Tongue (tissue), 2 donors: Measurements from ENCODE around the gene ARHGAP25. TPM values are rescaled to one million over a fixed set of nuclear protein-coding genes. Genes with fewer than 3 reads are reported as not detected.

Experiments
- DNase-seq: peaks from one replicate; pipeline ENCODE4 v3.0.0-alpha.2; 2015
- total RNA-seq: library from RNA; depleted of rRNA; stranded (reverse); fragments of >200 nt; gene quantifications from one replicate; pipeline ENCODE4 v1.2.3, GENCODE V29; 2014

The ARHGAP25 gene
- total RNA-seq, 1 donor from 2014 or later, result 5.4 TPM

DNA sequence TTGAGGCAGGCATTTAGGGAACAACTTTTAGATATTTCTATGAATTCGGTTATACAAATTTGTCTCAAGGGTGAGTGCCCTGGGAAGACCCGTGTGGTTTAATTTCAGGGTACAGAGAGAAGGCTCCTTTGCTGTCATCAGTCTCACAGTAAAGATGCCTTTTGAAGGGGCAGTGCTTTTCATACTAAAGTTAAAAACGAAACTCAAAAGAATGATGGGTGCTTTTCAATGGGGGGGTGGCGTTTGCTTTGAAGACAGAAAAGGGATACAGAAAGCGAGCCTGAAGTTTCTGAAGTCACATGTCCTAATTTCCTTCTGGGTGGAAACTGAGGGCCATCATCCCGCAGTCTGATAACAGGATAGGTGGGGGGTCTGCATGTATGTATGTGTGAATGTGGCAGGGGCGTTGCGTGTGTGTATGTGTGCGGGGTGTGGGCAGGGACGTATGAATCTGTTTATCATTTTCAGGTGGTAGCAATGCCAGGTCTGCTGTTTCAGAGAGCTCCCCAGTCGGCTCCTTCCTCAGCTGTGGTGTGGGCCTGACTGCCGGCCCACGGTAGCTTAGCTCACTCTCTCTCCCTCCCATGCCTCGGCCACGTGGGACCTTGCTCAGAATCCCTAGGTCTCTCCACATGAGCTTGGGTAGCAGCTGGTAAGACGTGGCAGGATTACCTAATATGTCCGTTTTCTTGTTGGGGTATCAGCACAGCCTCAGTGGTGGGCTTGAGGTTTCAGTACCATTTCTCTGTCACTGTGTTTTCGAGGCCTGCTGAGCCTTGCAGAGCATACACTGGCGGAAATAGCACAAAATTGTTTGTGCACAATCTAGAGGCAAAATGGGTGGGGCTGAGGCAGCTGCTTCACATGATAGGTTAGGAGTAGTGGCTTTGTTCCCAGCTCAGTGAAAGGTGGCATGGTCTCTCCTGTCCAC, 32.7 kb downstream of the ARHGAP25 start:
- DNase-seq, result peak; percentile 8

- no peak for DNase-seq
Observed at GRCh38 chr2:68767996-68768395, 33.4 kb downstream of the ARHGAP25 start.

GRCh38 chr2:68768461-68768860, 33.9 kb downstream of the ARHGAP25 start:
- DNase-seq, result no peak

DNA sequence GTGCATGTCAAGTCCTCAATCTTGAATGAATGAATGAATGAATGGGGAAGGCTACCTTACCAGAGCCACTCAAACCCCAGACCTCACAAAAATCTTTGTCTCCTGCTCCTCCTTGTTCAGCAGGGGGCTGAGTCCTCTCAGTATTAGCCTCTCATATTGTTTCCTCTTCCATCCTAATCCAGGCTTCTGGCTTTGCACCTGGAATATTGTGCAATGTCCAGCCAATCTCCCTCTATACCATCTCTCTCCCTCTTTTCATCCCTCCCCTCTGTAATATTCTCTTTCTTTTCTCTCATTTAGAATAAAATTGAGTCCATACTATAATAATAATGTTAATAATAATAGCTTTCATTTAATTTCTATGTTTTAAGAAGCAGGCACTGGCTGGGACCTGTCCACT, 34.3 kb downstream of the ARHGAP25 start:
- DNase-seq, result no peak

GRCh38 chr2:68769586-68770270, 35.1 kb downstream of the ARHGAP25 start:
- DNase-seq, result no peak

GRCh38 chr2:68770271-68771111, 35.9 kb downstream of the ARHGAP25 start:
- no peak for DNase-seq

DNA sequence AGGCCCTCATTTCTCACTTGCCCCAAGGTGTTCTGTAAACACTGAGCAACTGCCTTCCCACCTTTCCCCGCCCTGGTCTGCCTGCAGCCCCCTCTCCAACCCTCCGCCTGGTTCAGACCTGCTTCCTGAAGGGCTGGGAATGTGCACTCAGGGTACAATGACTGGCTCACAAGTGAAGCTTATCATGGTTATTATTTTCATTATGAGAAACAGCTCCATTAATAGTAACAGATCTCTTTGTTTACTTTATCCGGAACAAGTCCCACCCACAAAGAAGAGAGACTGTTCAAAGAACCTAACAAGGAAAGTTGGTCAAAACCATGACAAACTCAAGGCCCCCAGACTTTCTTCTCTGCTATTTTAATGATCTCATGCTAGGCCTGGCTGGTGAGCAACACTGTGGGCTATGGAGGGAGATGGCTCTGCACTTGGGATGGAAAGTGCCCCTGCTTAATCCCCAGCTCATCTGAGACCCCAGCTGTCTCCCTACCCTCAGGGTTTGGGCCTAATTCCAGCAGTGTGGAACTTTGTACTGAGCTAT, 36.7 kb downstream of the ARHGAP25 start:
- peak; percentile 85 for DNase-seq

DNA sequence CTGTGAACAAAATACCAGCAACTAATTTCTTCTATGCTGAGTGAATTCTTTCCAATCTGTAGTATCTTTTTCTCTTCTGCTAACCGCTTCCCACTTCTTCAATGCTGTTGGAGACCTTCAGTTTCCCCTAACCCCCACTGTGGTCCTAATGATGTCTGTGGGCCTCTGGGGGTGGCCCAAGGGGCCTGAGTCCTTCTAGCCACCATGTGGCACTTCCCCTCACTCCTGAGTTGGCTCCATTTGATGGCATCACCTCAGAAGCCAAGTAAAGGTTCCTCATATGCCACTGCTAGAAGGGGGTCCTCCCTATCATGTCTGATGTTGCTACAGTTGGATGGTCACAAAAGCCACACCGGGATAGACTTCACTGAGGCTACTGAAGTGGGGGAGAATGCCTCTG, 37.5 kb downstream of the ARHGAP25 start:
- DNase-seq, result no peak

DNA sequence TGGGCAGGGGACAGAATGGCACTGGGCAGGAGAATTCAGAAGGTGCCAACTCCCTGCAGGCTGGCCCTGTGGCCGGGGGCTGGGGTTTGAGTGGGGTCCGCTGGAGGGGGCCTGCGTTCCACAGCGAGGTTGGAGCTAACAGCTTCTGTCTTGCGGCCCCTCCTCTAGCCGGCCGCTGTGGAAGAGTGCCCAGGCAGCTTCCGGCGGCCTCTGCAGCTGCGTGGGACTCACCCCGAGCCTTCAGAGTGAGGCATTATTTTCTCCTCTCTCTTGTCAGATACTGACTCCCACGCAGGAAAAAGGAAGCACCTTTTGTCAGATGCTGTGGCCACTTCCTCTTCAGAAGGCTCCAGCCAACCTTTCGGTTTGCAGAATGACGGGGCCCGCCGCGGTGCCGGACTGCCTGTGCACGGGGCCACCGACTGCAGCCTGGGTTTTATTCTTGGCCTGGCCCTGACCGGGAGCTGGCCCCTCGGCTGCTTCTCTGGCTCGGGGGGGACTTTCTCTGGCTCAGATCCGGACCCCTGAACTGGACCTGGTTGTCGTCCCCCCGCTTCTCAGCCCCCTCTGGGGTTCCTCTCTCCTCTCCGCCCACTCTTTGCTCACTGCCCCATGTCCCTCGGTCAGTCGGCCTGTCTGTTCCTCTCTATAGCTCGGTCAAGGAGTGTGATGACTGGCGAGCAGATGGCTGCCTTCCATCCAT, 40.1 kb downstream of the ARHGAP25 start:
- DNase-seq, result no peak

GRCh38 chr2:68775272-68775842, 40.7 kb downstream of the ARHGAP25 start:
- DNase-seq, result no peak

GRCh38 chr2:68776124-68776523, 41.5 kb downstream of the ARHGAP25 start:
- DNase-seq, result no peak

DNA sequence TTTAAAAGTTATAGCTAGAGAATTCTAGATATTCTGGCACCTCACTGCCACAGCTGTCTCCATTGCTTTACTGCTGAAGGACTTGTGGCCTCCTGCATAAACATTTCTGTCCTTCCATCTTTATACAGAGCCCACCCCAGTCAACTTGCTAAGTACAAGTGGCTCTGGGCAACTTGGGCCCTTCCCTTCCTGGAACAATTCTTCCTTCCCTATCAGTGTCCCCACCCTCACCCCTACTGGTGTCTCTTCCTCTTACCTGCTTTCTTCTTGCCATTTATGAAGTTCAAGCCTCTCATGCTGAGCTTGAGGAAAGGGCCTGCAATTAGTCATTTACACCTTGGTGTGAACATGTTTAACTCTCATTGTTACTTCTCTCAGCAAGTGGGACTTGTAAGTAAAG, 45.0 kb downstream of the ARHGAP25 start:
- no peak for DNase-seq

- no peak for DNase-seq
Observed at GRCh38 chr2:68784188-68784587, 49.6 kb downstream of the ARHGAP25 start.

DNA sequence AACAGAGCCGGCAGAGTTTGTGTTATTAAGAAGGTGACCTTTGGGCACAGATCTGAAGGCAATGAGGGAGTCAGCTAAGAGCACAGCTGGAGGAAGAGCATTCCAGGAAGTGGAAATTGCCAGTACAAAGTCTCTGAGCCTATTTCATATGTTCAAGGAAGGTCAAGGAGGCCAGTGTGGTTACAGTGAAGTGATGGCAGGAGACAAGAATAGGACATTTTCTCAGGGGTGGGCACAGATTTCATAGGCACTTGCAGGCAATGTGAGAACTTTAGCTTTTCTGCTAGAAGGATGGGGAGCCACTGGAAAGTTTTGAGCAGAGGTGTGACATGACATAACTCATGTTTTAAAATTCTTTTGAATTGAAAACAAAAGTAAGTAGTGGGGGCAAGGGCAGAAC, 50.3 kb downstream of the ARHGAP25 start:
- DNase-seq, result no peak

DNA sequence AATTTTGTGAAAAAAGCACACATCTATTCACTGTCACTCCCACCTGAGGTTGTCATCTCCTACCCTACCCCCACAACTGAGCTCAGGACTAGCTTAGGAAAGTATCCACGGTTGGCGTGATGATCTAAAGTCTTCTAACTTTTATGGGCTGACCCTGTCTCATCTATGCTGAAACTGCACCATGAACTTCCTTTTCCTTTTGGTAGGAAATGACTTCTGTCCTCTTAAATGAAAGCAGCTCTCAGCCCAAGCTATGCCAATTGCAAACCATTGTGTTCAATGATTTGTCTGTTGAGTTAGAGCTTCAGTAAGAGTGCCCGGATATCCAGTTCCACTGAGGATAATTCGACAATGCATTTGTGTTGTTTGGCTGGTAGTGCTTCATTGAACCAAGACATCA, 52.7 kb downstream of the ARHGAP25 start:
- DNase-seq, result no peak

DNA sequence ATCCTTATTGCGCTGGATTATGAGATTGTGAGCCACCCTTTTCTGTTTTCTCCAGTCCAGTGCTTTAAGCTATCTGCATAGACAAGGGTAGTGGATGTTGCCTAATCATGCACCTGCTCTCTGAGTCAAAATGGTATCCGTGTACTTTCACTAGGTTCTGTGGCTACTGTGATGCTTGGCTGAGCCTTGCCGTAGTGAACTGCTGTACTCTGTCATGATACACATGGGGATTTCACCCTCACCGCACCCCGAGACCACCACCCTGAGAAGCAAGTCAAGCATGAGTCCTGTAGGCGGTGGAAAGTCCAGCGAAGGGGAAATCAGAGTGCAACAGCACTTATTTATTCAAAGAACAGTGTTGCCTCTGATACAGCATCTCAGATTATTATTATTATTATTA, 55.0 kb downstream of the ARHGAP25 start:
- no peak for DNase-seq

DNA sequence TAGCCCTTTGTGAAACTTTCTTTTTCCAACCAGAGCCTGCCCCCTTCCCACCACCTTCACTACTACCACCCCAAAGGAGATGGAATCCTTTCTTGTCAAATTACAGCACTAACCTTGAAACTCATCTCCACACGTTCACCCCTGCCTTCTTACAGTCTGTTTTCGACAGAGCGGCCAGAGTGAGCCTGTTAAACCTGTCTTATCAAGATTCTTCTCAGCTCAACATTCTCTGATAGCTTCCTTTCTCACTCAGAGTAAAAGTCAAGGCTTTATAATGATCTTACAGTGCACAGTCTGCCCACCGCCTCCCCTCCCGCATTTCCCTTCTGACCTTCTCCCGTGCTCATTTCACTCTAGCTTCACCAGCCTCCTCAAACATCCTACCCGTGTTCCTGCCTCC, 56.0 kb downstream of the ARHGAP25 start:
- no peak for DNase-seq

GRCh38 chr2:68791914-68792313, 57.3 kb downstream of the ARHGAP25 start:
- DNase-seq, result no peak

- no peak for DNase-seq
Observed at GRCh38 chr2:68792751-68793150, 58.1 kb downstream of the ARHGAP25 start.

- no peak for DNase-seq
Observed at GRCh38 chr2:68796295-68796905, 61.8 kb downstream of the ARHGAP25 start.

DNA sequence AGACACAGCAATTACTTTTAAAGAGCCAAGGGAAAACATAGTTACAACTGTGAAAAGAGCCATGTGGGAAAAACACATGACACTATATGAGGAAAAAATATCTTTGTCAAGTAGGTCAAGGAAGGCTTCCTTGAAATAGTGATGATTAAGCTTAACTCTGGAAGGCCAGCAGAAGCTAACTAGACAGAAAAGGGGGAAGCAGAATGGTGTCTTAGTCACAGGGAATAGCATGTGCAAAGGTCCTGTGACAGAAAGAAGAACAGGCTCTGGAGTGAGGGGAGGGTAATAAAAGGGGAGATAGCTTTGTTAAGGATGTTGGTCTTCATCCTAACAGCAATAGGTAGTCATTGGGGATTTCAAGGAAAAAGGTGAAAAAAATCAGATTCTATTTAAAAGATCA, 64.0 kb downstream of the ARHGAP25 start:
- no peak for DNase-seq
